GM12878 (cell line): Measurements from ENCODE around the gene FBRSL1. TPM values are rescaled to one million over a fixed set of nuclear protein-coding genes. Genes with fewer than 3 reads are reported as not detected.

Experiments used
- ATAC-seq: fragments of 200-7000 bp; cut with Tn5 transposase; 3 replicates; pipeline ENCODE4 v1.9.1; 2020; ENCODE audit warnings: mild to moderate bottlenecking, moderate library complexity
- BruUV-seq: library from RNA; stranded (reverse); fragments of 400-500 nt; replicated peaks from 2 replicates; lab custom pipeline; 2021; lab: Mats Ljungman, UMichigan
- CTCF ChIA-PET: fragments of 300-600 bp; sonication (Branson Sonifier 250); formaldehyde crosslinking; extraction: SDS; loops from one replicate; lab custom pipeline; 2021; ENCODE audit warnings: inconsistent platforms; lab: Yijun Ruan, JAX
- POLR2A ChIA-PET: fragments of 350-600 bp; formaldehyde crosslinking; extraction: SDS; loops from one replicate; lab custom pipeline; 2021; ENCODE audit warnings: inconsistent platforms; lab: Charles Lee
- RAD21 ChIA-PET: fragments of 300-600 bp; sonication (Branson Sonifier 250); formaldehyde crosslinking; loops from one replicate; lab custom pipeline; 2023; ENCODE audit warnings: antibody characterized with exemption; ENCODE audit not compliant: unreplicated experiment; lab: Charles Lee
- SMC1A ChIA-PET: fragments of 300-600 bp; sonication (Branson Sonifier 250); formaldehyde crosslinking; loops from one replicate; lab custom pipeline; 2023; ENCODE audit not compliant: unreplicated experiment, uncharacterized antibody; lab: Charles Lee
- DNase-seq: peaks from one replicate; pipeline ENCODE4 v3.0.0-alpha.2; 2011; ENCODE audit warnings: low read depth, low spot score
- FAIRE-seq: peaks from 3 replicates; lab custom pipeline; 2011; peaks lifted over from hg19 to GRCh38; lab: Jason Lieb, UNC
- H2AFZ ChIP-seq: 2 replicates; pipeline ENCODE4 v1.6.0; 2011; ENCODE audit warnings: low read depth, low read length, control low read depth; ENCODE audit not compliant: control insufficient read depth
- H3K27ac ChIP-seq: 2 replicates; pipeline ENCODE4 v1.5.1; 2011; ENCODE audit warnings: control low read depth; ENCODE audit not compliant: control insufficient read depth, insufficient read depth
- H3K27me3 ChIP-seq, 2 experiments: replicated peaks in 1 of 2; 2 replicates each; pipeline versions ENCODE4 v1.6.0 to v1.6.1; 2011; ENCODE audit warnings: low read length in 1 of 2; ENCODE audit not compliant: control insufficient read depth in 2 of 2, insufficient read depth in 2 of 2
- H3K36me3 ChIP-seq, 2 experiments: 2 replicates each; pipeline ENCODE4 v1.5.1; 2011; ENCODE audit warnings: low read length in 1 of 2; ENCODE audit not compliant: control insufficient read depth in 2 of 2, insufficient read depth in 2 of 2
- H3K4me1 ChIP-seq: 2 replicates; pipeline ENCODE4 v1.6.1; 2011; ENCODE audit warnings: mild to moderate bottlenecking, low read length, moderate library complexity, mixed read lengths; ENCODE audit not compliant: control insufficient read depth, insufficient read depth
- H3K4me2 ChIP-seq: 2 replicates; pipeline ENCODE4 v1.6.0; 2011; ENCODE audit warnings: control low read depth; ENCODE audit not compliant: control insufficient read depth, insufficient read depth
- H3K4me3 ChIP-seq: fragments of 200-600 bp; sonication (generic); 2 replicates; pipeline ENCODE4 v1.5.1; 2016
- H3K79me2 ChIP-seq: 2 replicates; pipeline ENCODE4 v1.6.0; 2011; ENCODE audit warnings: low read length; ENCODE audit not compliant: control insufficient read depth, insufficient read depth
- H3K9ac ChIP-seq: 2 replicates; pipeline ENCODE4 v1.8.0; 2011; ENCODE audit warnings: low read length, control low read depth, mixed read lengths; ENCODE audit not compliant: control insufficient read depth, insufficient read depth
- H3K9me3 ChIP-seq: replicated peaks from 3 replicates; pipeline ENCODE4 v1.5.1; 2011; ENCODE audit warnings: mild to moderate bottlenecking, low read length; ENCODE audit not compliant: control insufficient read depth, insufficient read depth
- H4K20me1 ChIP-seq: 2 replicates; pipeline ENCODE4 v1.6.0; 2011; ENCODE audit not compliant: control insufficient read depth, insufficient read depth
- BRCA1 ChIP-seq: IDR thresholded peaks from 2 replicates; pipeline ENCODE4 v1.6.1; 2011; ENCODE audit warnings: low read depth, low read length, improper control_type of control experiment
- EGR1 ChIP-seq, 2 experiments: IDR thresholded peaks; 1 replicate in 1 of 2; 2 replicates in 1 of 2; pipeline ENCODE4 v1.6.1; 2011 to 2012; ENCODE audit warnings: low read depth in 2 of 2, low read length in 2 of 2, borderline replicate concordance in 1 of 2, mild to moderate bottlenecking in 1 of 2, moderate library complexity in 1 of 2
- GABPA ChIP-seq: IDR thresholded peaks from 2 replicates; pipeline ENCODE4 v1.6.1; 2014; ENCODE audit warnings: antibody characterized with exemption, low read depth, mild to moderate bottlenecking, inconsistent platforms
- MTA2 ChIP-seq: fragments of 450-650 bp; IDR thresholded peaks from 2 replicates; pipeline ENCODE4 v1.6.1; 2016; ENCODE audit warnings: low read depth, mild to moderate bottlenecking, moderate library complexity
- NR2C1 ChIP-seq: fragments of 450-650 bp; IDR thresholded peaks from 2 replicates; pipeline ENCODE4 v1.6.1; 2017; ENCODE audit warnings: antibody characterized with exemption, mild to moderate bottlenecking, moderate library complexity
- RAD21 ChIP-seq: IDR thresholded peaks from 2 replicates; pipeline ENCODE4 v1.6.1; 2011; ENCODE audit warnings: mild to moderate bottlenecking, low read depth, low read length, moderate library complexity; ENCODE audit not compliant: insufficient read depth
- RBBP5 ChIP-seq: fragments of 200-600 bp; sonication (generic); conservative IDR thresholded peaks from 2 replicates; pipeline ENCODE4 v1.6.1; 2016
- SMAD5 ChIP-seq: IDR thresholded peaks from 2 replicates; pipeline ENCODE4 v1.6.1; 2016; ENCODE audit warnings: antibody characterized with exemption, low read depth
- WGBS: methylation state at CpG from one replicate; pipeline ENCODE4 v1.1.6; 2016; ENCODE audit warnings: low lambda C conversion rate; ENCODE audit not compliant: insufficient replicate concordance, insufficient coverage; ENCODE audit errors: missing lambda C conversion rate; 5-methylcytosine and 5-hydroxymethylcytosine counted together
- in situ Hi-C: fragments of 300-500 bp; cut with MboI; formaldehyde crosslinking; loops from 9 replicates; pipeline ENCODE4 v1.14.3; 2018; ENCODE audit warnings: mixed read lengths
- intact Hi-C: fragments of 100-400 bp; cut with micrococcal nuclease; formaldehyde crosslinking; loops from one replicate; pipeline ENCODE4 v1.14.2; 2022; ENCODE audit not compliant: unreplicated experiment
- polyA plus RNA-seq, 11 experiments: library from polyadenylated mRNA; depleted of rRNA in 4 of 11; unstranded in 6 of 11; stranded (reverse) in 5 of 11; fragments of >200 nt; fragmentation: Nextera tagmentation in 4 of 11; fragmentation: Illumina TruSeq in 1 of 11; extraction: Ambion mirVana in 4 of 11; extraction: Trizol in 1 of 11; gene quantifications; 1 replicate in 1 of 11; 2 replicates in 10 of 11; pipeline versions ENCODE4 v1.2.1 to v1.2.3, GENCODE V29; 2011 to 2016; ENCODE audit warnings: inconsistent platforms in 2 of 11, missing spikeins in 2 of 11, low read depth in 1 of 11
- total RNA-seq, 4 experiments: library from RNA; depleted of rRNA in 3 of 4; stranded (reverse); fragments of >200 nt in 3 of 4; fragmentation: Illumina TruSeq in 1 of 4; extraction: Trizol in 1 of 4; gene quantifications; 2 replicates each; pipeline versions ENCODE4 v1.2.1 to v1.2.3, GENCODE V29; 2013 to 2021
- TF ChIP-seq, protein P1 (sequence below): fragments of 450-650 bp; IDR thresholded peaks from 2 replicates; pipeline ENCODE4 v1.6.1; 2018; ENCODE audit warnings: borderline replicate concordance, mild to moderate bottlenecking; ENCODE audit not compliant: partially characterized antibody
- TF ChIP-seq, protein P2 (sequence below): IDR thresholded peaks from 2 replicates; pipeline ENCODE4 v1.6.1; 2011; ENCODE audit warnings: low read depth, low read length, improper control_type of control experiment, borderline replicate concordance
- TF ChIP-seq, protein P3 (sequence below): fragments of 450-650 bp; IDR thresholded peaks from 2 replicates; pipeline ENCODE4 v1.6.1; 2017; ENCODE audit warnings: antibody characterized with exemption, mild to moderate bottlenecking, moderate library complexity

FBRSL1 gene
- total and polyA plus RNA-seq, 10 of the 15 experiments (the other 5 are each of a cell fraction or from before 2014, with no cell fraction given) = 0.19 to 55.1 (median 4.1) TPM

DNA sequence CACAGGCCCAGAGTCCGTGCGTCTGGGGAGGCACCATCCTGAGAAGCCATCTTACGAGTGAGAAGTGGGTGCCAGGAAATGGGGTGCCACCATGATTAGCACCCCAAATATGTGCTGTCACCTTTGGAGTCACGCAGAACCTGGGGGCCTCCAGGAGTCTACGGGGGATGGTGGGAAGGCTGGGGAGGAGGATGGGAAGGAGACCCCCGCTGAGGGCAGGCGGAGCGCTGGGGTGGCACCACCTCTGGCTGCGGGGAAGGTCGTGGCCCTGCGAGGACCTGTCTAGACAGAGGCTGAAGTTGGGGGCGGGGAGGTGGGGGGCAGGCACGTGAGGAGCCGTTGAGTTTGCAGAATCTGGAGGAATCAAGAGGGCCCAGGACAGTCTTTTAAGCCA, 42.6 kb upstream of the FBRSL1 start (continued):
- TF ChIP-seq, protein P1, sequence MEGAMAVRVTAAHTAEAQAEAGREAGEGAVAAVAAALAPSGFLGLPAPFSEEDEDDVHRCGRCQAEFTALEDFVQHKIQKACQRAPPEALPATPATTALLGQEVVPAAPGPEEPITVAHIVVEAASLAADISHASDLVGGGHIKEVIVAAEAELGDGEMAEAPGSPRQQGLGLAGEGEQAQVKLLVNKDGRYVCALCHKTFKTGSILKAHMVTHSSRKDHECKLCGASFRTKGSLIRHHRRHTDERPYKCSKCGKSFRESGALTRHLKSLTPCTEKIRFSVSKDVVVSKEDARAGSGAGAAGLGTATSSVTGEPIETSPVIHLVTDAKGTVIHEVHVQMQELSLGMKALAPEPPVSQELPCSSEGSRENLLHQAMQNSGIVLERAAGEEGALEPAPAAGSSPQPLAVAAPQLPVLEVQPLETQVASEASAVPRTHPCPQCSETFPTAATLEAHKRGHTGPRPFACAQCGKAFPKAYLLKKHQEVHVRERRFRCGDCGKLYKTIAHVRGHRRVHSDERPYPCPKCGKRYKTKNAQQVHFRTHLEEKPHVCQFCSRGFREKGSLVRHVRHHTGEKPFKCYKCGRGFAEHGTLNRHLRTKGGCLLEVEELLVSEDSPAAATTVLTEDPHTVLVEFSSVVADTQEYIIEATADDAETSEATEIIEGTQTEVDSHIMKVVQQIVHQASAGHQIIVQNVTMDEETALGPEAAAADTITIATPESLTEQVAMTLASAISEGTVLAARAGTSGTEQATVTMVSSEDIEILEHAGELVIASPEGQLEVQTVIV = no peak
- no peak for TF ChIP-seq RBBP5
- no peak for TF ChIP-seq MTA2
- TF ChIP-seq, all 136 proteins: peak for 0

DNA sequence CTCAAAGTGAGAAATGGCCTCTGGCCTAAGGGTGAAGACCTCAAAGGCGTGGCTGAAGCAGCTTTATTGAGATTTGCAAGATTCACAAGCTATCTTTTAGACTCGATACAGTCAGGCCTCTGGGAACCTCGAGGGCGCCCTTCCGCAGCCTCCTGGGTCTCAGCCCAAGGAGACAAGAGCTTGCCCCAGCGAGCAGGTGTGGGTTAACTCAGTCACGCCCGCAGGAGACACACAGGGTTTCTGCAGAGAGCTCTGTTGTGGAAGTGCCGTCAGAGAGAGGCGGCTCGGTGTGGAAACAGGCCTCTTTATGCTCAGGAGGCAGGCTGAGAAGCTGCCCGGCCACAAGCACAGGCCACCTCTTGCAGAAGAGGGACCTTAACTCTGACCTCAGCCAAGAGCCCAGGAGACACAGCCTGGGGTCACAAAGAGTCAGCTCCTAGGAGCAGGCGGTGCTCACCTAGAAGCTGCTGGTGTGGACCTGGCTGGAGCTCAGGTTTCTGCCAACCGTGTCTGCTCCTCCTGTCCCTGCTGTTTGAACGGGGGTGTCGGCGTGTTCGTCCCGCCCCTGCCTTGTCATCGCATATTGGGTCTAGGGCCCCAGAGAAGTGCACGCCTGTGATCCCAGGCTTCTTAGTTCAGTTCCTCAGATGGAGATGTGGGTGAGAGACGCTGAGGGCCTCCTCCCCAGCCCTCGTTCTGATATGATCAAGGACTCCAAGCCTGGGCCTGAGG, 42.1 kb upstream of the FBRSL1 start:
- no peak overlapping the region for H3K9ac ChIP-seq
- H2AFZ ChIP-seq = no peak overlapping the region
- TF ChIP-seq BRCA1 = no peak
- TF ChIP-seq, protein P2, sequence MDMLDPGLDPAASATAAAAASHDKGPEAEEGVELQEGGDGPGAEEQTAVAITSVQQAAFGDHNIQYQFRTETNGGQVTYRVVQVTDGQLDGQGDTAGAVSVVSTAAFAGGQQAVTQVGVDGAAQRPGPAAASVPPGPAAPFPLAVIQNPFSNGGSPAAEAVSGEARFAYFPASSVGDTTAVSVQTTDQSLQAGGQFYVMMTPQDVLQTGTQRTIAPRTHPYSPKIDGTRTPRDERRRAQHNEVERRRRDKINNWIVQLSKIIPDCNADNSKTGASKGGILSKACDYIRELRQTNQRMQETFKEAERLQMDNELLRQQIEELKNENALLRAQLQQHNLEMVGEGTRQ = no peak
- TF ChIP-seq, protein P3, sequence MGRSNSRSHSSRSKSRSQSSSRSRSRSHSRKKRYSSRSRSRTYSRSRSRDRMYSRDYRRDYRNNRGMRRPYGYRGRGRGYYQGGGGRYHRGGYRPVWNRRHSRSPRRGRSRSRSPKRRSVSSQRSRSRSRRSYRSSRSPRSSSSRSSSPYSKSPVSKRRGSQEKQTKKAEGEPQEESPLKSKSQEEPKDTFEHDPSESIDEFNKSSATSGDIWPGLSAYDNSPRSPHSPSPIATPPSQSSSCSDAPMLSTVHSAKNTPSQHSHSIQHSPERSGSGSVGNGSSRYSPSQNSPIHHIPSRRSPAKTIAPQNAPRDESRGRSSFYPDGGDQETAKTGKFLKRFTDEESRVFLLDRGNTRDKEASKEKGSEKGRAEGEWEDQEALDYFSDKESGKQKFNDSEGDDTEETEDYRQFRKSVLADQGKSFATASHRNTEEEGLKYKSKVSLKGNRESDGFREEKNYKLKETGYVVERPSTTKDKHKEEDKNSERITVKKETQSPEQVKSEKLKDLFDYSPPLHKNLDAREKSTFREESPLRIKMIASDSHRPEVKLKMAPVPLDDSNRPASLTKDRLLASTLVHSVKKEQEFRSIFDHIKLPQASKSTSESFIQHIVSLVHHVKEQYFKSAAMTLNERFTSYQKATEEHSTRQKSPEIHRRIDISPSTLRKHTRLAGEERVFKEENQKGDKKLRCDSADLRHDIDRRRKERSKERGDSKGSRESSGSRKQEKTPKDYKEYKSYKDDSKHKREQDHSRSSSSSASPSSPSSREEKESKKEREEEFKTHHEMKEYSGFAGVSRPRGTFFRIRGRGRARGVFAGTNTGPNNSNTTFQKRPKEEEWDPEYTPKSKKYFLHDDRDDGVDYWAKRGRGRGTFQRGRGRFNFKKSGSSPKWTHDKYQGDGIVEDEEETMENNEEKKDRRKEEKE = no peak
- no peak for TF ChIP-seq SMAD5
- no peak for TF ChIP-seq NR2C1
- TF ChIP-seq GABPA = no peak
- no peak for TF ChIP-seq EGR1 (IDR thresholded peaks at IDR 0.05; ENCODE audit: borderline replicate concordance in 1 of 2, low read depth in 2 of 2, low read length in 2 of 2)
- no peak for TF ChIP-seq RAD21
- H3K36me3 ChIP-seq = no peaks in the 10 kb centered on the region
- no peak overlapping the region for H3K4me3 ChIP-seq
- ChIA-PET SMC1A (interaction anchor here (0.5 to 1.4 kb wide), 4 partner anchors 15 to 106 kb away, joined by 3 to 6 read pairs (median 4); no protein-coding TSS in a partner anchor), CTCF (interaction anchor here (1.7 kb wide), 1 partner anchor 33 kb away, joined by 5 read pairs; no protein-coding TSS in a partner anchor), RAD21 (no interaction called here), POLR2A (no interaction called here)
- in situ Hi-C loops = no loop called here
- H3K27me3 ChIP-seq = no peaks in the 10 kb centered on the region
- whole genome bisulfite sequencing = 84% methylated on average over 22 of the region's 23 CpGs
- DNase-seq (no peak), FAIRE-seq (no peak), ATAC-seq (no peak)
- H4K20me1 ChIP-seq = no peaks in the 10 kb centered on the region
- H3K4me2 ChIP-seq = no peak overlapping the region
- H3K79me2 ChIP-seq = no peaks in the 10 kb centered on the region
- no peak overlapping the region for H3K27ac ChIP-seq
- intact Hi-C loops = no loop called here
- BruUV-seq = no TSS peak
- H3K9me3 ChIP-seq = no peaks in the 10 kb centered on the region; the same call in 2 of the 3 replicates
- peaks cover 24% of the 10 kb centered on the region for H3K4me1 ChIP-seq
